ENCODE data around the gene CBLN1. TPM values are rescaled to one million over a fixed set of nuclear protein-coding genes. Genes with fewer than 3 reads are reported as not detected.

CBLN1 gene
- not detected for total RNA-seq

GRCh38 chr16:49281480-49281842 lies at the start of gene CBLN1:
CBLN1 (minus strand) TSS chr16:49281838; CDS start chr16:49281465, 373 bp downstream.
- Histone ChIP-seq H3K9me3 (ENCODE audit: low read depth, low read length) (no peaks in the 10 kb centered on the region), H3K4me3 (ENCODE audit: low read length) (no peak within 1 kb of the TSS), H3K27me3 (ENCODE audit: insufficient read depth, low read length) (peaks cover 86% of the 10 kb centered on the region), H3K4me1 (ENCODE audit: insufficient read depth, low read length) (no peaks in the 10 kb centered on the region)

DNA sequence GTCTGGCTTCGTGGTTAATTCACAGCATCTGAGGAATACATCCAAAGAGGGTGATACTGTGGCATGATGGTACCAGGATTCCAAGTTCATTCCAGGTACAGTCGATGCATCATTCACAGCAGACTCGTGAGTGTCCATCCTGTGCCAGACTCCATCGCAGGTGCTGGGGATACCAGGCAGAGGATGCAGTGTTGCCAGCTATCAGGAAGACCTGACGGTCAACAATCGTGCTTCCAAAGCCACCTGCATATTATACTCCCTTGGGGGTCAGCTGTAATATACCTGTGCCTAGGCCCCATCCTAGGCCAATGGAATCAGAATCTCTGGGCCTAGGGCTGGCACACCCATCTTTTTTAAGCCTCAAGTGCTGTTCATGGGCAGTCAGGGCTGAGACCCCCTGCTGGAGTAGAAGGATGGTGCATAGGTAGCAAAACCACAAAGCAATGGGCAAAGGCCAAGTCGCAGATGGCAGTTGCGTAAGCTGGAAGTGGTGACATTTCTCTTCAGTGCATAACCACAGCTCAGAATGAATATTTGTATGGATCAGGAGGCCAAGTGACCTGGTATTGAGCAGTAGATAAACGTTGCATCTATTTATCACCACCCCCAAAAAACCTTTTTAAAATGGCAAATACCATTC lies 49.0 kb upstream of the CBLN1 start:
- Histone ChIP-seq H3K4me1 (ENCODE audit: insufficient read depth, low read length) (no peaks in the 10 kb centered on the region), H3K9me3 (ENCODE audit: low read depth, low read length) (no peaks in the 10 kb centered on the region), H3K27me3 (ENCODE audit: insufficient read depth, low read length) (no peaks in the 10 kb centered on the region)

GRCh38 chr16:49328325-49328724 lies 46.7 kb upstream of the CBLN1 start:
- Histone ChIP-seq H3K4me3 (ENCODE audit: low read length) (no peak overlapping the region), H3K4me1 (ENCODE audit: insufficient read depth, low read length) (no peaks in the 10 kb centered on the region), H3K9me3 (ENCODE audit: low read depth, low read length) (no peaks in the 10 kb centered on the region), H3K27me3 (ENCODE audit: insufficient read depth, low read length) (no peaks in the 10 kb centered on the region)

More for the DNA sequence above, 49.0 kb upstream of the CBLN1 start:
- H3K4me3 ChIP-seq (ENCODE audit: low read length), result no peak overlapping the region

DNA sequence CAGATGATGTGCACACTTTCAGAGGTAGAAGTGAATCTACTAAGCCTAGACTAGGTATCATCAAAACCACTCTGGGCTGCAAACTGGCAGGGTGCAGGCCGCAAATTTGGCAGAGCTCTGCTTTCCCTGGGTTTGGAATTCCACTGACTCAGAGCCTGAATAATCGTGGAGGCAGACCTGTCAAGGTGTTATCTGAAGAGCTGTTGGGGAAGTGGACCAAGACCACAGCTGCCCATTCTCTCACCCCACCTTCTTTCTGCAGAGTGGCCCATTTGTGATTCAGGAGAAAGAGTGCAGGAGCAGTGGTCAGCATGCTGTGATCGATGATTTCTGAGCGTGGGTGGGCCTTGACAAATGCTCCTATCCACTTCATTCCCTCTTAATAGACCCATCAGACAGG lies 45.8 kb upstream of the CBLN1 start:
- no peak overlapping the region for H3K4me3 ChIP-seq (ENCODE audit: low read length)
- no peaks in the 10 kb centered on the region for H3K4me1 ChIP-seq (ENCODE audit: insufficient read depth, low read length)
- H3K9me3 ChIP-seq (ENCODE audit: low read depth, low read length), result no peaks in the 10 kb centered on the region
- no peaks in the 10 kb centered on the region for H3K27me3 ChIP-seq (ENCODE audit: insufficient read depth, low read length)

GRCh38 chr16:49324703-49325102 lies 43.1 kb upstream of the CBLN1 start:
- Histone ChIP-seq H3K4me3 (ENCODE audit: low read length) (no peak overlapping the region), H3K4me1 (ENCODE audit: insufficient read depth, low read length) (no peaks in the 10 kb centered on the region), H3K27me3 (ENCODE audit: insufficient read depth, low read length) (no peaks in the 10 kb centered on the region), H3K9me3 (ENCODE audit: low read depth, low read length) (no peaks in the 10 kb centered on the region)

DNA sequence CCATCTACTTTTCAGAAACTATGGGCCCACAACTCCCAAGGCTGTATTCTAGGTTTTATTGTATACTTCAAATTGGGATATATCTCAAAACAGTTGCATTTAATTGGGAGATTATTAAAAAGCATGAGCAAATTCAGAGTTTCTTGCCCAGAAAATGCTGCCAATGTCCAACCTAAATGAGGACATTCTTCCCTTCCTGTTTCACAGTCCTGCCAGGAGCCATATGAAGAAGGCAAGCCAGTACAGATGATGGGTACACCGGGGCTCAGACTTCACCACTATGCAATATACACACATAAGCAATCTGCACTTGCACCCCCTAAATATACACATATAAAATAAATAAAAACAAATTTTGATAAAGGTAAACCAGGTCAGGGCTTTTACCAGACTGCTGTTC lies 34.0 kb upstream of the CBLN1 start:
- H3K9me3 ChIP-seq (ENCODE audit: low read depth, low read length), result peaks cover 5% of the 10 kb centered on the region
- H3K4me1 ChIP-seq (ENCODE audit: insufficient read depth, low read length), result no peaks in the 10 kb centered on the region
- no peaks in the 10 kb centered on the region for H3K27me3 ChIP-seq (ENCODE audit: insufficient read depth, low read length)
- H3K4me3 ChIP-seq (ENCODE audit: low read length), result no peak overlapping the region

DNA sequence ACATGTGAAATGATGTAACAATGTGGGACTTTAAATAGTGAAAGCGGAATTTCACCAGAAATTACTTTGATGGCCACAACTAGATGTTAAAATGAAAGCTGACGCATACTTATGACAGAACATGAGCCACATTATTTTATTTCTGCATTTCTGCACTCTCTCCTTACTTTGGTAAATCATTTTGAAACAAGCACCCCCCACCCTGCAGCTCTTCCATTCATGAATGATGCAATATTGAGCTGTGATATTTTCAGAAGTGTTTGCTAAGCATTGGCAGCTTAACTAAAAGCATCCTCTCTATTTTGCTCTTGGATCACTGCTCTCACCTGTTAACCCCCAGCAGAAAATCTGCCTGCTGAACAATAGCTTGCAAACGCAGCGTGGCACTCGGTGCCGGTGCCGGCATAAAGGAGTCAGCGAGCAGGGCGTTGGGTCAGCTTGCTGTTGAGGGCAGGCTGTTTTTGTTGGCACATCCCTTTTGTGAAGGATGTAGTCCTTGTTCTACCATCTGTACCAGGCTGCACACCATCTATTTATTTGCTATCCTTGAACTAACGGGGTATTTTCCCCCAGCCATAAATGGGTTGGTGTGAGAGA lies 30.8 kb upstream of the CBLN1 start:
- no peaks in the 10 kb centered on the region for H3K27me3 ChIP-seq (ENCODE audit: insufficient read depth, low read length)
- H3K4me1 ChIP-seq (ENCODE audit: insufficient read depth, low read length), result no peaks in the 10 kb centered on the region
- no peak overlapping the region for H3K4me3 ChIP-seq (ENCODE audit: low read length)
- H3K9me3 ChIP-seq (ENCODE audit: low read depth, low read length), result no peaks in the 10 kb centered on the region

- H3K4me3 ChIP-seq (ENCODE audit: low read length), result no peak overlapping the region
- no peaks in the 10 kb centered on the region for H3K9me3 ChIP-seq (ENCODE audit: low read depth, low read length)
- no peaks in the 10 kb centered on the region for H3K4me1 ChIP-seq (ENCODE audit: insufficient read depth, low read length)
- H3K27me3 ChIP-seq (ENCODE audit: insufficient read depth, low read length), result no peaks in the 10 kb centered on the region
Measured at GRCh38 chr16:49311823-49312222, 30.2 kb upstream of the CBLN1 start.

- H3K4me3 ChIP-seq (ENCODE audit: low read length), result no peak overlapping the region
Measured at GRCh38 chr16:49307176-49307575, 25.5 kb upstream of the CBLN1 start.

GRCh38 chr16:49305406-49305805 lies 23.8 kb upstream of the CBLN1 start:
- Histone ChIP-seq H3K4me1 (ENCODE audit: insufficient read depth, low read length) (no peaks in the 10 kb centered on the region), H3K9me3 (ENCODE audit: low read depth, low read length) (no peaks in the 10 kb centered on the region), H3K27me3 (ENCODE audit: insufficient read depth, low read length) (no peaks in the 10 kb centered on the region), H3K4me3 (ENCODE audit: low read length) (no peak overlapping the region)

More at GRCh38 chr16:49307176-49307575, 25.5 kb upstream of the CBLN1 start:
- H3K27me3 ChIP-seq (ENCODE audit: insufficient read depth, low read length), result no peaks in the 10 kb centered on the region
- H3K4me1 ChIP-seq (ENCODE audit: insufficient read depth, low read length), result no peaks in the 10 kb centered on the region
- no peaks in the 10 kb centered on the region for H3K9me3 ChIP-seq (ENCODE audit: low read depth, low read length)

DNA sequence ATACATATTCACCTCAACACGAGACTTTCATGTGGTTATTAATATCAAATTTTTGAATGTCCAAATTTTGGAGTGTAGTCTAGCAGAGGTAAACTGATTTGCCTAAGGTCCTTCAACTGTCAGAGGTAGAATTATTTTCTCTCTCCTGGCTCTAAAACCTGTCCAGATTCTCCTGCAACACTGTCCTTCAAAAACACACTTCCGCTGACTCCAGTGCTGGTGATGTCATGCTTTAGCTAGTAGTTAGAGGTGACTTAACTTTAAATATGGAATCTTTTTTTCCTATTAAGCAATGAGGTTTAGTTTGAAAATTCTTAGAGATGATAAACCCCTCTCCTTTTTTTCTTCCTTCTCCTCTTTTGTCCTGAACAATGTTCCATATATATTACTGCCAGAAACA lies 10.8 kb upstream of the CBLN1 start:
- H3K27me3 ChIP-seq (ENCODE audit: insufficient read depth, low read length), result peaks cover 10% of the 10 kb centered on the region
- no peaks in the 10 kb centered on the region for H3K4me1 ChIP-seq (ENCODE audit: insufficient read depth, low read length)
- H3K4me3 ChIP-seq (ENCODE audit: low read length), result no peak overlapping the region
- no peaks in the 10 kb centered on the region for H3K9me3 ChIP-seq (ENCODE audit: low read depth, low read length)

- Histone ChIP-seq H3K9me3 (ENCODE audit: low read depth, low read length) (no peaks in the 10 kb centered on the region), H3K27me3 (ENCODE audit: insufficient read depth, low read length) (peaks cover 50% of the 10 kb centered on the region), H3K4me3 (ENCODE audit: low read length) (no peak overlapping the region)
Measured at GRCh38 chr16:49287572-49287971, 5.9 kb upstream of the CBLN1 start.

DNA sequence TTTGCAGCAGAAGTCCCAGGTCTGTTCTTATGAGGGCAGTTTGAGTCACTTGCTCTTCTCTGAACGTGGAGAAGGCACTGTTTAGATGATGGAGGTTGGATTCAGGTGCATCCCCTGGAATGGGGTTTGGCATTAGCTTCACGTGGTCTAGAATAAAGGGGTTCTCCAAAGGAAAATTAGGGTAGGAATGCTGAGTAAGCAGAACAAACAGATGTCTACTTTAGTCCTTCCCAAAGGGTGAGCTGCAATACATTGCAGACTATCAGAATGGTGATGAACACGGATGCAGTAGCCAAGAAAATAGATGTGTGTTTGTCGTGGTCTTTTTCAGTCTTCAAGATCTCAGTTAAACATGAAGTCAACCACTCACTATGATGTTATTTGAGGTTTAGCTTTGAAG lies 3.3 kb upstream of the CBLN1 start:
- Histone ChIP-seq H3K27me3 (ENCODE audit: insufficient read depth, low read length) (peaks cover 64% of the 10 kb centered on the region), H3K9me3 (ENCODE audit: low read depth, low read length) (no peaks in the 10 kb centered on the region), H3K4me1 (ENCODE audit: insufficient read depth, low read length) (no peaks in the 10 kb centered on the region), H3K4me3 (ENCODE audit: low read length) (no peak overlapping the region)

More at GRCh38 chr16:49287572-49287971, 5.9 kb upstream of the CBLN1 start:
- no peaks in the 10 kb centered on the region for H3K4me1 ChIP-seq (ENCODE audit: insufficient read depth, low read length)

DNA sequence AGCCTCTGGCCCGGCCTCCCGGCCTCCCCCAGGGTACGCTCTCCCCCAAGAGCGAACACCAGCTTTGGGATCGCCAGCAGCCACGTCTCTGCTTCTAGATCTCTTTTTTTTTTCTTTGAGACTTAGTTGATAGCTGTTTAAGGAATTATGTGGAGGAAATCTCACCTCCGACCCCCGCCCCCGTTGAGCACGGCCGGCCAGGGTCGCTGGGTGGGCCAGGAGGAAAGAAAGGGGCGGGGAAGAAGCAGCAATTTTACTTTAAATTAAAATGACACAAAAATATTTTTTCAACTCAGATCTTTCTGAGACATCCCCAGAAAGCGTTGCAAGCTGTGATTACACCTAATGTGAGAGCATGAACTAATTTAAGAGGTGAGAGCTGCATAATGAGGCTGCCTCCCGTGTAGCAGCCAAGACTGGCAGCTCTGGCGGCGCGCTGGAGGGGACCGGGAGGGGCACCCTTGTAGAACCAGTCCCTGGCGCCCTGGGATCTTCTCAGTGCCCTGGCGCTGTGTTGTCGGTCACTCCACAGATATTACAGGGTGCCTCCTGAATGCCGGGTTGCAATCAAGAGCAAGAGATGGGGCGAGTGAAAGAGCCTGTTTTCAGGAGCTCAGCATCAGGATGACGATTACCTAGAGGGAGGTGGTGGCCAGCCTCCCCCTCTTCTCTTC lies 1.9 kb upstream of the CBLN1 start:
- Histone ChIP-seq H3K4me1 (ENCODE audit: insufficient read depth, low read length) (no peaks in the 10 kb centered on the region), H3K4me3 (ENCODE audit: low read length) (no peak overlapping the region), H3K27me3 (ENCODE audit: insufficient read depth, low read length) (peaks cover 75% of the 10 kb centered on the region), H3K9me3 (ENCODE audit: low read depth, low read length) (no peaks in the 10 kb centered on the region)

- Histone ChIP-seq H3K4me3 (ENCODE audit: low read length) (no peak overlapping the region), H3K27me3 (ENCODE audit: insufficient read depth, low read length) (peaks cover 80% of the 10 kb centered on the region), H3K9me3 (ENCODE audit: low read depth, low read length) (no peaks in the 10 kb centered on the region), H3K4me1 (ENCODE audit: insufficient read depth, low read length) (no peaks in the 10 kb centered on the region)
Measured at GRCh38 chr16:49282690-49283375, 1.2 kb upstream of the CBLN1 start.
